ENCODE data around the gene SLC35G6. TPM values are rescaled to one million over a fixed set of nuclear protein-coding genes. Genes with fewer than 3 reads are reported as not detected.
A peak's percentile ranks its signal among the peaks of the same experiment; 100 is the strongest.

Gene SLC35G6
- total RNA-seq, 1 experiment from 2014 or later, result not detected

DNA sequence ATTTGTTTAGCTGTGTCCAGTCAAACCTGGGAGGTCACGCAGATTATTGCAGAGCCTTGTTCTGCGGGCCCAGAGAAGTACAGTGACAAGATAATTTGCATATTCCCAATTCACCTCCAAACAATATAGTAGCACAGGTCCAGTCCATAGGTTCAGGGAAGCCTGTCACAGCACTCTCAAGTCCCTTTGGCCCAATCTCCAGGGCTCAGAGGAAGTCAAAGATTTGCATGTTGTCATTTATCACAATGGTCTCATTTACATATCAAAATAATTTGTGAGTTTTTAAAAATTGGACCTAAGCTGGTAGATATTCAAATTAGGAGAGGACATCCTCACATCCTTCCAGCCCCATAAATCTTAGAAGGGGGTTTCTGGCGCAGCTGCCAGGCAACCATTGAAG lies 13.7 kb upstream of the SLC35G6 start:
- no TSS peak for BruUV-seq (replicated peaks)
- no peaks in the 10 kb centered on the region for H3K36me3 ChIP-seq (ENCODE audit: control insufficient read depth, insufficient read depth, low read length)
- no peaks in the 10 kb centered on the region for H3K9me3 ChIP-seq (ENCODE audit: control insufficient read depth, insufficient read depth, low read depth, low read length)
- ChIA-PET POLR2A (no interaction called here), CTCF (no interaction called here)
- no peak overlapping the region for H3K27ac ChIP-seq (ENCODE audit: low read length)
- in situ Hi-C loops (cut with HindIII; ENCODE audit: low pct_unique_long_range_greater_than_20kb, low sequenced_read_pairs) (no loop called here), intact Hi-C loops (cut with micrococcal nuclease; ENCODE audit: unreplicated experiment) (no loop called here)
- DNase-seq (ENCODE audit: low read depth, low spot score) (no peak), ATAC-seq (no peak)
- no peak for TF ChIP-seq SIN3A (IDR thresholded peaks at IDR 0.05; ENCODE audit: borderline replicate concordance, insufficient read depth, low read depth, low read length)
- TF ChIP-seq, protein P1, sequence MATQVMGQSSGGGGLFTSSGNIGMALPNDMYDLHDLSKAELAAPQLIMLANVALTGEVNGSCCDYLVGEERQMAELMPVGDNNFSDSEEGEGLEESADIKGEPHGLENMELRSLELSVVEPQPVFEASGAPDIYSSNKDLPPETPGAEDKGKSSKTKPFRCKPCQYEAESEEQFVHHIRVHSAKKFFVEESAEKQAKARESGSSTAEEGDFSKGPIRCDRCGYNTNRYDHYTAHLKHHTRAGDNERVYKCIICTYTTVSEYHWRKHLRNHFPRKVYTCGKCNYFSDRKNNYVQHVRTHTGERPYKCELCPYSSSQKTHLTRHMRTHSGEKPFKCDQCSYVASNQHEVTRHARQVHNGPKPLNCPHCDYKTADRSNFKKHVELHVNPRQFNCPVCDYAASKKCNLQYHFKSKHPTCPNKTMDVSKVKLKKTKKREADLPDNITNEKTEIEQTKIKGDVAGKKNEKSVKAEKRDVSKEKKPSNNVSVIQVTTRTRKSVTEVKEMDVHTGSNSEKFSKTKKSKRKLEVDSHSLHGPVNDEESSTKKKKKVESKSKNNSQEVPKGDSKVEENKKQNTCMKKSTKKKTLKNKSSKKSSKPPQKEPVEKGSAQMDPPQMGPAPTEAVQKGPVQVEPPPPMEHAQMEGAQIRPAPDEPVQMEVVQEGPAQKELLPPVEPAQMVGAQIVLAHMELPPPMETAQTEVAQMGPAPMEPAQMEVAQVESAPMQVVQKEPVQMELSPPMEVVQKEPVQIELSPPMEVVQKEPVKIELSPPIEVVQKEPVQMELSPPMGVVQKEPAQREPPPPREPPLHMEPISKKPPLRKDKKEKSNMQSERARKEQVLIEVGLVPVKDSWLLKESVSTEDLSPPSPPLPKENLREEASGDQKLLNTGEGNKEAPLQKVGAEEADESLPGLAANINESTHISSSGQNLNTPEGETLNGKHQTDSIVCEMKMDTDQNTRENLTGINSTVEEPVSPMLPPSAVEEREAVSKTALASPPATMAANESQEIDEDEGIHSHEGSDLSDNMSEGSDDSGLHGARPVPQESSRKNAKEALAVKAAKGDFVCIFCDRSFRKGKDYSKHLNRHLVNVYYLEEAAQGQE (IDR thresholded peaks at IDR 0.05; ENCODE audit: insufficient read depth in 1 of 2, low read depth in 2 of 2, low read length in 1 of 2), result no peak
- TF ChIP-seq, protein P2, sequence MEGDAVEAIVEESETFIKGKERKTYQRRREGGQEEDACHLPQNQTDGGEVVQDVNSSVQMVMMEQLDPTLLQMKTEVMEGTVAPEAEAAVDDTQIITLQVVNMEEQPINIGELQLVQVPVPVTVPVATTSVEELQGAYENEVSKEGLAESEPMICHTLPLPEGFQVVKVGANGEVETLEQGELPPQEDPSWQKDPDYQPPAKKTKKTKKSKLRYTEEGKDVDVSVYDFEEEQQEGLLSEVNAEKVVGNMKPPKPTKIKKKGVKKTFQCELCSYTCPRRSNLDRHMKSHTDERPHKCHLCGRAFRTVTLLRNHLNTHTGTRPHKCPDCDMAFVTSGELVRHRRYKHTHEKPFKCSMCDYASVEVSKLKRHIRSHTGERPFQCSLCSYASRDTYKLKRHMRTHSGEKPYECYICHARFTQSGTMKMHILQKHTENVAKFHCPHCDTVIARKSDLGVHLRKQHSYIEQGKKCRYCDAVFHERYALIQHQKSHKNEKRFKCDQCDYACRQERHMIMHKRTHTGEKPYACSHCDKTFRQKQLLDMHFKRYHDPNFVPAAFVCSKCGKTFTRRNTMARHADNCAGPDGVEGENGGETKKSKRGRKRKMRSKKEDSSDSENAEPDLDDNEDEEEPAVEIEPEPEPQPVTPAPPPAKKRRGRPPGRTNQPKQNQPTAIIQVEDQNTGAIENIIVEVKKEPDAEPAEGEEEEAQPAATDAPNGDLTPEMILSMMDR (IDR thresholded peaks at IDR 0.05), result no peak
- TF ChIP-seq POLR2AphosphoS5 (IDR thresholded peaks at IDR 0.05; ENCODE audit: low read depth, low read length), result no peak
- no peak for TF ChIP-seq TCF7L2 (IDR thresholded peaks at IDR 0.05; ENCODE audit: low read depth, low read length)
- H3K27me3 ChIP-seq (ENCODE audit: control insufficient read depth, insufficient read depth, low read length), result no peaks in the 10 kb centered on the region
- H3K4me1 ChIP-seq (ENCODE audit: control insufficient read depth, insufficient read depth, low read length), result peaks cover 24% of the 10 kb centered on the region
- no peak overlapping the region for H3K4me3 ChIP-seq (ENCODE audit: low read depth in 2 of 2, low read length in 2 of 2)

DNA sequence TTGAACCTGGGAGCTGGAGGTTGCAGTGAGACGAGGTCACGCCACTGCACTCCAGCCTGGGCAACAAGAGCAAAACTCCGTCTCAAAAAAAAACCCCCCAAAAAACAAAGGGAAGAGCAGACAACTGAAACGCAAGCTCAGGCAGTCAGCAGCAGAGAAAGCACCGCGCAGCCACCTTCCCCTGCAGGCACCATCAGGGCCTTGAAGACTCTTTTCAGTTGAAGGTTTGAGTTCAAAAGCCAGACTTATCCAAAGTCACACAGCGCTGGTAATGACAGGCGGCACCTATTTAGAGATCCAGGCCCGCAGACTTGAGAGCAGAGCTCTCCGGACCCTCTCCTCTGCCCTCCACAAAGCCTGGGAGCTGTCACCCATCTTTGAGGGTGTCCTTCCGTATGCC lies 13.0 kb upstream of the SLC35G6 start:
- no peaks in the 10 kb centered on the region for H3K27me3 ChIP-seq (ENCODE audit: control insufficient read depth, insufficient read depth, low read length)
- TF ChIP-seq POLR2AphosphoS5 (IDR thresholded peaks at IDR 0.05; ENCODE audit: low read depth, low read length) (no peak), TCF7L2 (IDR thresholded peaks at IDR 0.05; ENCODE audit: low read depth, low read length) (no peak), SIN3A (IDR thresholded peaks at IDR 0.05; ENCODE audit: borderline replicate concordance, insufficient read depth, low read depth, low read length) (no peak)
- TF ChIP-seq, protein P1 (IDR thresholded peaks at IDR 0.05; ENCODE audit: insufficient read depth in 1 of 2, low read depth in 2 of 2, low read length in 1 of 2), result no peak
- TF ChIP-seq, protein P2 (IDR thresholded peaks at IDR 0.05), result no peak
- CTCF ChIA-PET, result no interaction called here
- intact Hi-C loops (cut with micrococcal nuclease; ENCODE audit: unreplicated experiment) (no loop called here), in situ Hi-C loops (cut with HindIII; ENCODE audit: low pct_unique_long_range_greater_than_20kb, low sequenced_read_pairs) (no loop called here)
- no TSS peak for BruUV-seq (replicated peaks)
- POLR2A ChIA-PET, result no interaction called here
- no peaks in the 10 kb centered on the region for H3K9me3 ChIP-seq (ENCODE audit: control insufficient read depth, insufficient read depth, low read depth, low read length)
- peaks cover 24% of the 10 kb centered on the region for H3K4me1 ChIP-seq (ENCODE audit: control insufficient read depth, insufficient read depth, low read length)
- peak overlapping the region; percentile 65 for H3K27ac ChIP-seq (ENCODE audit: low read length)
- no peaks in the 10 kb centered on the region for H3K36me3 ChIP-seq (ENCODE audit: control insufficient read depth, insufficient read depth, low read length)
- DNase-seq (ENCODE audit: low read depth, low spot score) (no peak), ATAC-seq (no peak)
- no peak overlapping the region for H3K4me3 ChIP-seq (ENCODE audit: low read depth in 2 of 2, low read length in 2 of 2)
